ENCODE results near the gene SMPD2.

The SMPD2 gene

DNA sequence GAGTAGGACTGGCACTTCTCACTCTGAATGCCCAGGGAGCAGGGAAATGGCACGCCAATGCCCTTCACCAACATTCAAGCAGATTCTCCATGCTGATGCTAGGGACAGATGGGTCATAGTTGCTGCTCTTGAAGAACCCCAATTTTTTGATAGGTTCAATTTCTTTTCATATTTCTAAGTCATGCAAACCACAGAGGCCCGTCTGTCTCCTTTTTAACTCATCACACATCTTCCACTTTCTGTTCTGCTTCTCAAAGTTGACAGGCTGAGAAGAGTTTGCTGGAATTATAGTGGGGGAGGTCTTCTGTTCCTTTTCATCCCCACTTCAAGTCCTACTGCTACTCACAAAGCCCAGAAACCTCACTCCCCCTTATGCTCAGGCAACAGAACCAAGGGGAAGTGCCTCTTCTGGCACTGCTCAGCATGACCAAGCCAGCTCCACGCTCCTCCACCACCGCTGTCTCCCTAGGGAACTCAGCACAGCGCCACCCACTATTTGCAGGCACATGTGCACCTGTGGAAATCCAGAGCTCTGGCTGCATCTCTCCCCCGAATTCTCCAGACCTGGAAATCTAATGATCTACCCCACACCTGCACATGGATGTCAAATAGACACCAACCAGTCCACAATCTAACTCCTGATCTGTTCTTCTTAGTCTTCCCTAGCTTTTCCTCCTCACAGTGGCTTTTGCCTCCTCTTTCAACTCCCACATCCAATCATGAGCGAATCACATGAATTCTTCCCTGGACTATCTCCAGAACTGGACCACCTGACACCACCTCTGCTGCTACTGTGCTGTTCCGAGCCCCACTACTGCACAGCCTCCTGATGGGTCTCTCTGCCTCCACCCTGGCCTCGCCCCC lies 31.8 kb downstream of the SMPD2 start:
- TF ChIP-seq JUND (IDR thresholded peaks at IDR 0.05; ENCODE audit: low read depth) = no peak
- in situ Hi-C loops (cut with HindIII; ENCODE audit: low pct_unique_long_range_greater_than_20kb, low sequenced_read_pairs) = no loop called here
- no peak for DNase-seq (ENCODE audit: low read depth in 1 of 2, low spot score in 1 of 2)

DNA sequence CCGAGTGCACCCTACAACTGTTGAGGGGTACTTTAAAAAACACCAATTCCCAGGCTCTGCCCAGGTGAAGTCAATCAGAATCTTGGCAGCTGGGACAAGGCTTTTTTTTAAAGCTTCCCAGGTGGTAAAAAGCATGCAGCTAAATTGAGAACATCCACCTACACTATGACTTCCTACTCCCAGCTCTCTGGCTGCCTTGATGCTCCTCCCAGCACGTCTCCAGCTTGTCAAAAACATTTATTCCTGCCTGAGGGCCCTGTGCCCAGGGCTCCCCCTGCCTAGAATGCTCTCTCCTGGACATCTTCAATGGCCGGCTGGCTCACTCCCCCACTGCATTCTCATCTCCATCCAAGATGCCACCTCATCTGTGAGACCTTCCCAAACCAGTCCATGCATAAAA lies 32.6 kb downstream of the SMPD2 start:
- DNase-seq (ENCODE audit: low read depth in 1 of 2, low spot score in 1 of 2) = no peak
- no peak for TF ChIP-seq JUND (IDR thresholded peaks at IDR 0.05; ENCODE audit: low read depth)
- in situ Hi-C loops (cut with HindIII; ENCODE audit: low pct_unique_long_range_greater_than_20kb, low sequenced_read_pairs) = no loop called here

DNA sequence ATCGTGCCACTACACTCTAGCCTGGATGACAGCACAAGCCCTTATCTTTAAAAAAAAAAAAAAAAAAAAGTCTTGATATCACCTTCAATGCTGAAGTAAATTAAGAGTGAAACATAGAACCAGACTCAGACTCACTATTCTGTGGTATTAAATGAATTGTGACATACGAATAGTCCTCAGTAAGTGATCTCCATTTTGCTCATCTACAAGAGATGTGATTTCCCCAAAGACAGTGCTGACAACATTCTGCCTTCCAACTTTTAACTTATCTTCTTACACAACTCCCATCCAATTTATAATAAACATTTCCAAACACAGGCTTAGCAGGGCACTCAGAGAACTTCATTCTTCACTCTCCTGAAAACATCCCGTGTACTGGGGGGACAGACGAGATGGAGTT lies 34.5 kb downstream of the SMPD2 start:
- TF ChIP-seq JUND (IDR thresholded peaks at IDR 0.05; ENCODE audit: low read depth) = no peak
- DNase-seq (ENCODE audit: low read depth in 1 of 2, low spot score in 1 of 2) = no peak
- in situ Hi-C loops (cut with HindIII; ENCODE audit: low pct_unique_long_range_greater_than_20kb, low sequenced_read_pairs) = no loop called here

DNA sequence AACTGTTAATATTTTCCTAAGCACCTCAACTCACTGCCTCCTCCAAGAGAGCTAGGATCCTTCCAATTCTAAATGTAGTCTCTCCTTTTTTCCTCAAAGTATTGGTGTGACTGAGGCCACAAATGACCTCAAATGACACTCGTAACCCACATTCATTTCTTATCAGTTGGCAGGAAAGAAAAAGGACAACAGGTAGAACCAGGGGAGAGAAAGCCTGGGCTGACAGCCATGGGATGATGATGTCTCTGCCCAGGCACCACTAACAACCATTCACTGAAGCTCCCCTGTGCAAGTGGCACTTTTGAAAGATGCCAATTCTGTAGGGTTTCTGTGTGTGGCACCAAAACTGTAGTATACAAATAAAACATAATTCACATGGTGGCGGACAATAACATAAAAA lies 35.1 kb downstream of the SMPD2 start:
- no peak for TF ChIP-seq JUND (IDR thresholded peaks at IDR 0.05; ENCODE audit: low read depth)
- in situ Hi-C loops (cut with HindIII; ENCODE audit: low pct_unique_long_range_greater_than_20kb, low sequenced_read_pairs) = no loop called here
- no peak for DNase-seq (ENCODE audit: low read depth in 1 of 2, low spot score in 1 of 2)

DNA sequence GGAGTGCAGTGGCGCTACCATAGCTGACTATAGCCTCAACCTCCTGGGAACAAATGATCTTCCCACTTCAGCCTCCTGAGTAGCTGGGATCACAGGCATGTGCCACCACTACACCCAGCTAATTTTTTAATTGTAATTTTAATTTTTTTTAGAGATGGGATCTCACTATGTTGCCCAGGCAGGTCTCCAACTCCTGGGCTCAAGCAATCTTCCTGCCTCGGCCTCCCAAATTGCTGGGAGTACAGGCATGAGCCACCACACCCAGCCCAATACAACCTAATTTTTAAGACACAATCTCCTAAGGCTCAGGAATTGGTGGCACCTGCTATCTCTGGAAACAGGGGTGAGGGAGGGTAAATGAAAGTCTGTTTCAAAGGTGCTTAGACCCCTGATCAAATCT lies 36.7 kb downstream of the SMPD2 start:
- in situ Hi-C loops (cut with HindIII; ENCODE audit: low pct_unique_long_range_greater_than_20kb, low sequenced_read_pairs) = no loop called here
- DNase-seq (ENCODE audit: low read depth in 1 of 2, low spot score in 1 of 2) = no peak
- TF ChIP-seq JUND (IDR thresholded peaks at IDR 0.05; ENCODE audit: low read depth) = no peak

DNA sequence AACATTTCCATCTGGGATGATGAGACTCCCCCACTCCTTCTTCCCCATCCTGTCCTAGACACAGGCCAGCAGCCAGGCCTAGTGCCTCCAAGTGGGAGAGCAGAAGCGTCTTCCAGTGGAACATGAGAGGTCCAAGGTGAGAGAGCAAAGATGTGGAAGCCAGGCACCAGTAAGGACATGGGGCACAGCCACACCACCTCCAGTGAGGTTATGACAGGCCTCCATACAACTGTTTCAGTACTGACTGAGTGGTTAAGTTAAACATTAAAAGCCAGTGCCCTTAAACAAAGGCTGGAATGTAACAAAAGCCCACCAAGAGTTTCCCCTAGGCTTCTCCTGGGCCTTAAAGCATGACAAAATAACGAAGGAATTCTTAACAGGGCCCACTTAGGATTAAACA lies 37.2 kb downstream of the SMPD2 start:
- DNase-seq (ENCODE audit: low read depth in 1 of 2, low spot score in 1 of 2) = no peak
- TF ChIP-seq JUND (IDR thresholded peaks at IDR 0.05; ENCODE audit: low read depth) = no peak
- in situ Hi-C loops (cut with HindIII; ENCODE audit: low pct_unique_long_range_greater_than_20kb, low sequenced_read_pairs) = no loop called here

DNA sequence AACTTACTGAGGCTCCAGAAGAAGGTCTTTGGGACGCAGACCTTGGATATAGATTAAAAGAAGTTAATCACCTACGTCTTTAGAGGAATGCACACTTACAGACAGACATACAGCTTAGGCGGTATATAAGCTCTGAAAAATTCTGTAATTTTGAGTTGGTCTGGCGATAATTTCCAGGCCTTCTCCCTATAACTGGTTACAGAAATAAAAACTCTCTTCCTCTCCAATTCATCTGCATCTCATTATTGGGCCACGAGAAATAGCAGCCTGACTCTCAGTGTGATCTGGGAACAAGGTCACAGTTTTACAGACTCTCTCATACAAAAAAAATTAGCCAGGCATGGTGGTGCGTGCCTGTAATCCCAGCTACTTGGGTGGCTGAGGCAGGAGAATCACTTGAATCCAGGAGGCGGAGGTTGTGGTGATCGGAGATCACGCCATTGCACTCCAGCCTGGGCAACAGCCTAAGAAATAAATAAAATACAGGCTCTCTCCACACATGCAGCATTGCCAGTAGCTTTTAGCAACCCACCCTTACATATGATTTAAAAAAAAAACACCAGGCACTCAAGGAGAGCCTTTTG lies 37.8 kb downstream of the SMPD2 start:
- in situ Hi-C loops (cut with HindIII; ENCODE audit: low pct_unique_long_range_greater_than_20kb, low sequenced_read_pairs) = no loop called here
- no peak for TF ChIP-seq JUND (IDR thresholded peaks at IDR 0.05; ENCODE audit: low read depth)
- DNase-seq (ENCODE audit: low read depth in 1 of 2, low spot score in 1 of 2) = no peak

DNA sequence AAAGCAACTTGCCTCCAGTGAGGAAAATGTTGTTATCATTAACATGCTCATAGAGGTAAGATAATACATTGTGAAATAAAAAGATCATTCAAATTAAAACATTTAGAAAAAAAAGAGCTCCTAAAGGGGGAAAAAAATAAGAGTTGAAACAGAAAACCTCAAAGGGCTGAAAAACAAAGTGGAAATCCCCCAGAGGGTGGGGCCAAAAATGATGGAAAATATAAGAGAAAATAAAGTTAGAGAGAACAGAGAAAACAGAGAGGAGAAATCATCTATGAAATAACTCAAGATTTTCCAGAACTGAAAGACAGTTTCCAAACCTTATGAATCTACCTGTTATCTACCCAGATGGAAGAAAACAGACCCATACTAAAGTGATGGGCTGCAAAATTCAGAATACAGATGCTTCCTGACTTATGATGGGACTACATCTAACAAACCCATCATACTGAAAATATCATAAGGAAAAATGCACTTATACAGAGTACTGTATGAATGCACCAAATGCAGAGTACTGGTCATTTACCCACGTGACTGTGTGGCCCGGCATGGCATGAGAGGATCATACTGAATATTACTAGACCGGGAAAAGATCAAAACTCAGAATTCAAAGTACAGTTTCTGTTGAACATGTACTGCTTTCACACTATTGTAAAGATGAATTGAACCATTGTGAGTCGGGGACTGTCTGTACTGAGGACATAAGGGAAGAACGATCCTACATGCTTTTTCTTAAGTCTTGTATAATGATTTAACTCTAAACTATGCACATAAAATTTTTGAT lies 38.5 kb downstream of the SMPD2 start:
- in situ Hi-C loops (cut with HindIII; ENCODE audit: low pct_unique_long_range_greater_than_20kb, low sequenced_read_pairs) = no loop called here
- no peak for TF ChIP-seq JUND (IDR thresholded peaks at IDR 0.05; ENCODE audit: low read depth)
- DNase-seq (ENCODE audit: low read depth in 1 of 2, low spot score in 1 of 2) = no peak

DNA sequence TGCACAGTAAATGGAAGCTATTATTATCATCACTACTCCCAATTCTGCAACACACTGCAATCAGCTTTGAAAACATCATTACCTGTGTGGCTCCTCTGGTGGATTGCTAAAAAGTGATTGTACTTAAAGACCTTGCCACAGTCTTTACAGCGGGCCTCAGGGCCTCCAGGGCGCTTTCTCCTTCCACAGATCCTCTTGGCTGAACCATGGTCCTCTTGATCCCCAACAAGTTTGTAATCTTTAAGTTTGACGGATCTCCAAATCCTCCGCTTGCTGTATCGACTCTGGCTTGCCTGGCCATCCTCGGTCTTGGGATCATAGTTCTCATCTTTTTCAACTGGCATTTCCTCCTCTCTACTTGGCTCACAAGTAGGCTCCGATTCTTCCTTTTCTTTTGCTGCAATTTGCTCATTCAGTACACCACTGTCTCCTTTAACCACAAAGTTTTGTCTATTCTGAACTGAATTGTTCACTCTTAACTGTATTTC lies 40.5 kb downstream of the SMPD2 start:
- TF ChIP-seq JUND (IDR thresholded peaks at IDR 0.05; ENCODE audit: low read depth) = no peak
- in situ Hi-C loops (cut with HindIII; ENCODE audit: low pct_unique_long_range_greater_than_20kb, low sequenced_read_pairs) = no loop called here
- no peak for DNase-seq (ENCODE audit: low read depth in 1 of 2, low spot score in 1 of 2)

DNA sequence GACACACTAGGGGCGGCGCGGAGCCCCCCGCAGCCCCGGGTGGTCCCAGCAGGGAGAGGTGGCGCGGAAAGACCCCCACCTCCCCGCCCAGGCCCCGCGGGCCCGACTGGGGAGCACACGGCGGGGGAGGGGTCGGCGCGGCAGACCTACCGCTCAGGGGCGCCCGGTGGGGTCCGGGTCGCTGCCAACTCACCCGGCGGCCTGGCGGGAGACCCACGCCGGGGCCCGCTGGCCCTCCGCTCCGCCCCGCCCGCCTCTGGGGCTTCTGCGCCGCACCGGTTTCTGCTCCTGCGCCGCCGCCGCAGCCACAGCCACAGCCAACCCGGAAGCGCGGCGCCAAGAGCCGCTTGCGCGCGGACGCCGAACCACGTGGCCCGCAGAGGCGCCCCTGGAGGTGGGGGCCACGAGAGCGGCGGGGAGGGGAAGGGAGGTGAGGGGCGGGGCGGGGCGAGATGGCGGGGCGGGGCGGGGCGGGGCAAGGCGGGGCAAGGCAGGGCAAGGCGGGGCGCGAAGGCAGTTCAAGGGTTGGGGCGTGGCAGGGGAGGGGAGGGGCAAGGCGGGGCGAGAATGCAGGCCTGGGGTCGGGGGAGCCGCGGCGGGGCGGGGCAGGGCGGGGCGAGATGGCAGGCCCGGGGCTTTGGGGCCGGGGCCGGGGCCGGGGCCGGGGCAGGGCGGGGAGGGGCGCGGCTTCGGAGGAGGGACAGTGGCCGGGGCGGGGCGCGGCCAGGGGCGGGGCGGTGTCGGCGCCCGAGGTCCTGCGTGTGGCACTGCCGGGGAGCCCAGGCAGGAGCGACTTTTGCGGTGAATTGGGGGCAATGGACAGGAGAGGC lies 42.6 kb downstream of the SMPD2 start, which contains the start of gene ZBTB24:
Gene ZBTB24, minus strand, starts transcription at position 315 of the 830 bp plus-strand sequence. CDS start 1,193 bp downstream, outside the sequence.
- in situ Hi-C loops (cut with HindIII; ENCODE audit: low pct_unique_long_range_greater_than_20kb, low sequenced_read_pairs) = no loop called here
- TF ChIP-seq JUND (IDR thresholded peaks at IDR 0.05; ENCODE audit: low read depth) = no peak
- DNase-seq (ENCODE audit: low read depth in 1 of 2, low spot score in 1 of 2) = peak; percentile 68 to 91

DNA sequence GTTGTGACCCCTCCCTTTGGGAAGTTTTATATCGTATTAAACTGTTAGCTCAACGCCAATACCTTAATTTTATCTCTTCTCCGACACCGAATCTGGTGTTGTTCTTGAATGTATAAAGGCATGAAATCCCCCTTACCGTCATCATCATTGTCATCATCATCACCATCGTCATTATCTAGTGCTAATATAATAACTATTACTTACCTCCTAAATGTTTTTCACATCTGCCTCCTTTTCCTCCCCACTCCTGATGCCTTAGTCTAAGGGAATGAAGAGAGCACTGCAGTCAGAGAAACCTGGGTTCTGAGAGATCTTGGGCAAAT lies 43.2 kb downstream of the SMPD2 start:
- no peak for TF ChIP-seq JUND (IDR thresholded peaks at IDR 0.05; ENCODE audit: low read depth)
- in situ Hi-C loops (cut with HindIII; ENCODE audit: low pct_unique_long_range_greater_than_20kb, low sequenced_read_pairs) = no loop called here
- DNase-seq (ENCODE audit: low read depth in 1 of 2, low spot score in 1 of 2) = no peak

DNA sequence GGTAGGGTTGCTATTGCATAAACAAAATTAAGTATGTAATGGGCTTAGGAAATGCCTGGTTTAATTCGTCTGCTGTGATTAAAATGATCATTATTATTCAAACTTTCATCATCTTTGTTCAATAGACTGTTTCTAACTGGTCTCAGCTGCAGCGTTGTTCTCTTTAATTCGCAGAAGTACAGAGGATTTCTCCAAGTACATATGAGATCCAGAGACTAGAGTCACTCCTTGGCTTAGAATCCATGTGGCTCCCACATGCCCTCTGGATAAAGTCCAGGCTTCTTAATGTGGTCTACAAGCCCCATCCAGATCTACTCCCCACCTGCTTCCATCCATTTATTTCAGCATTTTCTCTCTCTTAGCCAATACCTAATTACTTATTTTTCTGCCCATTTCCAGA lies 43.6 kb downstream of the SMPD2 start:
- TF ChIP-seq JUND (IDR thresholded peaks at IDR 0.05; ENCODE audit: low read depth) = no peak
- DNase-seq (ENCODE audit: low read depth in 1 of 2, low spot score in 1 of 2) = no peak
- in situ Hi-C loops (cut with HindIII; ENCODE audit: low pct_unique_long_range_greater_than_20kb, low sequenced_read_pairs) = no loop called here
